ENCODE measurements around the gene ABHD16A.
A peak's percentile ranks its signal among the peaks of the same experiment; 100 is the strongest.

ABHD16A gene

GRCh38 chr6:31663961-31664789 is 38.9 kb downstream of the ABHD16A start:
- peaks cover 36% of the 10 kb centered on the region for H3K36me3 ChIP-seq (ENCODE audit: low read depth)

DNA sequence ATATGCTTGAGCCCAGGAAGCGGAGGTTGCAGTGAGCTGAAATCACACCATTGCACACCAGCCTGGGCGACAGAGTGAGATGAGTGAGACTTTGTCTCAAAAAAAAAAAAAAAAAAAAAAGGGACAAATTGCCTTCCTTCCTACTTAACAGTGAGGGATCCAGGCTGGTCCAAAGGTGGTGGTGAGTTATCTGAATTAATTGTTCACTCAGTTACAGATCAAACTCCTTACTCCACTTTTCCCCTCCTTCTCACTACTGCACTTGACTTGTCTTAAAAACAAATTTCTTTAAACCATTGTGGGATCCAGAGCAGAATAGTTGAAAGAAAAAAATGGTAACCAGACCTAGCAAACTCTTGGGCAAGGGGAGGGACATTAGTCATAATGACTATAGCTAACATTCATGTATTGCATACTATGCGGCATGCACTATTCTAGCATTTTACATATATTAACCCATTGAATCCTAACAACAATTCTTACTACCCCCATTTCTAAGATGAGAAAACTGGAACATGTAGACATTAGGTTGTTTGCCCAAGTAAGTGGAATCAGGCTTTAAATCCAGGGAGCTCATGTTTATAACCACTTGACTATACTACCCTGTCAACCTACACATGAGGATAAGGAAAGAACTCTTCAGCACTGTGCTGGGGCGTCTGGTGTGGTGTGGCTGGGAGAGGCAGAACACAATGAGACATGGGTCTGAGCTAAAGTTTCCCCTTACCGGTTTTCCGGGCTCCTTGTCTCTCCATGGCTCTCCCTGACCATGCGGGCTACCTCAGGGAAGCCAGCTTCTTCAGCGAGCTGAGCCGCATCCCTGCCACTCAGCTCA is 39.8 kb downstream of the ABHD16A start:
- DNase-seq (ENCODE audit: low spot score) (no peak), ATAC-seq (ENCODE audit: low read depth) (no peak)
- Histone ChIP-seq H3K36me3 (ENCODE audit: low read depth) (peaks cover 28% of the 10 kb centered on the region), H3K27me3 (ENCODE audit: insufficient read depth, poor library complexity, severe bottlenecking) (no peaks in the 10 kb centered on the region), H3K9me3 (ENCODE audit: severe bottlenecking) (no peaks in the 10 kb centered on the region), H3K4me1 (ENCODE audit: insufficient read depth, poor library complexity, severe bottlenecking) (peaks cover 13% of the 10 kb centered on the region), H3K27ac (ENCODE audit: poor library complexity, severe bottlenecking) (peak overlapping the region; percentile 90), H3K4me3 (ENCODE audit: severe bottlenecking) (peak overlapping the region; percentile 77)
- TF ChIP-seq, protein P1, sequence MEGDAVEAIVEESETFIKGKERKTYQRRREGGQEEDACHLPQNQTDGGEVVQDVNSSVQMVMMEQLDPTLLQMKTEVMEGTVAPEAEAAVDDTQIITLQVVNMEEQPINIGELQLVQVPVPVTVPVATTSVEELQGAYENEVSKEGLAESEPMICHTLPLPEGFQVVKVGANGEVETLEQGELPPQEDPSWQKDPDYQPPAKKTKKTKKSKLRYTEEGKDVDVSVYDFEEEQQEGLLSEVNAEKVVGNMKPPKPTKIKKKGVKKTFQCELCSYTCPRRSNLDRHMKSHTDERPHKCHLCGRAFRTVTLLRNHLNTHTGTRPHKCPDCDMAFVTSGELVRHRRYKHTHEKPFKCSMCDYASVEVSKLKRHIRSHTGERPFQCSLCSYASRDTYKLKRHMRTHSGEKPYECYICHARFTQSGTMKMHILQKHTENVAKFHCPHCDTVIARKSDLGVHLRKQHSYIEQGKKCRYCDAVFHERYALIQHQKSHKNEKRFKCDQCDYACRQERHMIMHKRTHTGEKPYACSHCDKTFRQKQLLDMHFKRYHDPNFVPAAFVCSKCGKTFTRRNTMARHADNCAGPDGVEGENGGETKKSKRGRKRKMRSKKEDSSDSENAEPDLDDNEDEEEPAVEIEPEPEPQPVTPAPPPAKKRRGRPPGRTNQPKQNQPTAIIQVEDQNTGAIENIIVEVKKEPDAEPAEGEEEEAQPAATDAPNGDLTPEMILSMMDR (IDR thresholded peaks at IDR 0.05; ENCODE audit: poor library complexity, severe bottlenecking), result no peak

More at GRCh38 chr6:31663961-31664789, 38.9 kb downstream of the ABHD16A start:
- Histone ChIP-seq H3K4me3 (ENCODE audit: severe bottlenecking) (peak overlapping the region; percentile 77), H3K27ac (ENCODE audit: poor library complexity, severe bottlenecking) (peak overlapping the region; percentile 90), H3K27me3 (ENCODE audit: insufficient read depth, poor library complexity, severe bottlenecking) (no peaks in the 10 kb centered on the region), H3K9me3 (ENCODE audit: severe bottlenecking) (no peaks in the 10 kb centered on the region), H3K4me1 (ENCODE audit: insufficient read depth, poor library complexity, severe bottlenecking) (peaks cover 13% of the 10 kb centered on the region)
- peak; percentile 33 for ATAC-seq (ENCODE audit: low read depth)
- no peak for DNase-seq (ENCODE audit: low spot score)
- TF ChIP-seq, protein P1 (IDR thresholded peaks at IDR 0.05; ENCODE audit: poor library complexity, severe bottlenecking), result no peak

DNA sequence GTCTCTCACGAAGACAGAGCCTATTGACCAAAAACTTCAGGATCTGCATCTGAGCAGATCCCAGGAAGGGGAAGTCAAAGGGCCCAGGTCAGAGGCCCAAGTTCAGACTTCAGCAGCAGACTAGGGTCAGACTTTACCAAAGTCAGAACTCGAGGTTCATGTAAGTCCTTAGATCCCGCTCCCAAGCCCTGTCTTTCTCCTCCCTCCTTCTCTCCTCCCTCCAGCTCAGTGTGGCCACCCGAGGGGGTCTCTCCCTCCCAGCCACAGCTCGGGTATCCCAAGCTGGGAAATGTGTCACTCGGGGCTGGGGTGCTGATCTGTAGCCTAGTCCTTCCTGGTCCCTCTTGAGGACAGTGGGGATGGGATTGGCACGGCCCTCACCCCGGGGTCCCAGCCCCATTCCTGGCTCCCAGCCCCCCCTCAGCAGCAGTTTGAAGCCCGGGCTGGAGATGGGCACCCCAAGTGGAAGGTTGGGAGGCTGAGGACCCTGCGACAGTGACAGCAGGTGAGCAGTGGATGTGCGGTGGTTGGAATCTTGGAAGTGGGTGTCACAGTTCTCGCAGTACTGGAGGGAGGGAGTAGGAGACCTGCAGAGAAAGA is 40.9 kb downstream of the ABHD16A start:
- TF ChIP-seq, protein P1 (IDR thresholded peaks at IDR 0.05; ENCODE audit: poor library complexity, severe bottlenecking), result no peak
- H3K36me3 ChIP-seq (ENCODE audit: low read depth), result peaks cover 17% of the 10 kb centered on the region
- peaks cover 13% of the 10 kb centered on the region for H3K4me1 ChIP-seq (ENCODE audit: insufficient read depth, poor library complexity, severe bottlenecking)

DNA sequence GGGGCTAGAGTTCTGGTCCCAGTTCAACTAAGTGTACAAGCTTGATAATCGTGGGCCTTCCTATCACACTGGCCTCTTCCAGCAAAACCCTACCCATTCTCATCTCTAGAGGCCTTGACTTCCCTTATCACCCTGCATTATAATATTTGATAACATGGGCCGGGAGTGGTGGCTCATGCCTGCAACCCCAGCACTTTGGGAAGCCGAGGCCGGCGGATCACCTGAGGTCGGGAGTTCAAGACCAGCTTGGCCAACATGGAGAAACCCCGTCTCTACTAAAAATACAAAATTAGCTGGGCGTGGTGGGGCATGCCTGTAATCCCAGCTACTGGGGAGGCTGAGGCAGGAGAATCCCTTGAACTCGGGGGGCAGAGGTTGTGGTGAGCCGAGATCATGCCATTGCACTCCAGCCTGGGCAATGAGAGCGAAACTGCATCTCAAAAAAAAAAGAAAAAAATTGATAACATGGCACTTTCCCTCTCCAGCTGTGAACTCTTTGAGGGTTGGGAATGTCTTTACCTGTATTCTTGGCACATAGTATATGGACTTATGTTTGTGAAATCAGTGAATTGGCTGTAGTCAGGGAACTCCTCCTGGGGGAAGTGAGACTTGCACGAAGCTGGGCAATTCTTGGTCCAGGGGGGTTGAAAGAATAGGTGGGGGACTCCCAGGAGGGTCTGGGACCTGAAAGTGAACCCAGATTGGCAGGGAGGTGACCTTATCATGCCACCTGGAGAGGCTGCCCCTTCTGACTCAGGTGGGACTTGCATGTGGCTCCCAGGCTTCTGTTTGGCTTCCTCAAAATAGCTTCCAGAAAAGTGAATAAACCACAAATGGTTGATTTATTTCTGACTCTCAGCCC is 41.6 kb downstream of the ABHD16A start:
- Histone ChIP-seq H3K4me3 (ENCODE audit: severe bottlenecking) (no peak overlapping the region), H3K4me1 (ENCODE audit: insufficient read depth, poor library complexity, severe bottlenecking) (peaks cover 13% of the 10 kb centered on the region), H3K36me3 (ENCODE audit: low read depth) (peaks cover 11% of the 10 kb centered on the region), H3K27me3 (ENCODE audit: insufficient read depth, poor library complexity, severe bottlenecking) (no peaks in the 10 kb centered on the region), H3K27ac (ENCODE audit: poor library complexity, severe bottlenecking) (peak overlapping the region; percentile 68), H3K9me3 (ENCODE audit: severe bottlenecking) (no peaks in the 10 kb centered on the region)
- DNase-seq (ENCODE audit: low spot score) (no peak), ATAC-seq (ENCODE audit: low read depth) (no peak)
- TF ChIP-seq, protein P1 (IDR thresholded peaks at IDR 0.05; ENCODE audit: poor library complexity, severe bottlenecking), result no peak

More for the DNA sequence above, 40.9 kb downstream of the ABHD16A start:
- H3K27me3 ChIP-seq (ENCODE audit: insufficient read depth, poor library complexity, severe bottlenecking), result no peaks in the 10 kb centered on the region
- ATAC-seq (ENCODE audit: low read depth), result no peak
- DNase-seq (ENCODE audit: low spot score), result no peak
- no peaks in the 10 kb centered on the region for H3K9me3 ChIP-seq (ENCODE audit: severe bottlenecking)
- no peak overlapping the region for H3K27ac ChIP-seq (ENCODE audit: poor library complexity, severe bottlenecking)
- H3K4me3 ChIP-seq (ENCODE audit: severe bottlenecking), result no peak overlapping the region
